Adipocyte (in vitro differentiated cells): ENCODE data around the gene ANGPTL3.

Experiments used
- DNase-seq: peaks from one replicate; pipeline ENCODE4 v3.0.0-alpha.2; 2015; ENCODE audit warnings: low read depth
- H3K27me3 ChIP-seq: replicated peaks from 2 replicates; pipeline ENCODE4 v1.7.0; 2013; ENCODE audit warnings: mild to moderate bottlenecking, low read length, moderate library complexity; ENCODE audit not compliant: control insufficient read depth, insufficient read depth
- H3K36me3 ChIP-seq: 2 replicates; pipeline ENCODE4 v1.7.0; 2013; ENCODE audit warnings: low read length, mild to moderate bottlenecking, moderate library complexity; ENCODE audit not compliant: control insufficient read depth, insufficient read depth, severe bottlenecking
- H3K4me1 ChIP-seq: 2 replicates; pipeline ENCODE4 v1.7.0; 2013; ENCODE audit warnings: mild to moderate bottlenecking, low read length, moderate library complexity; ENCODE audit not compliant: control insufficient read depth, insufficient read depth
- H3K4me3 ChIP-seq: 2 replicates; pipeline ENCODE4 v1.7.0; 2013; ENCODE audit warnings: mild to moderate bottlenecking, low read length, moderate library complexity
- H3K9ac ChIP-seq: 2 replicates; pipeline ENCODE4 v1.7.0; 2013; ENCODE audit warnings: mild to moderate bottlenecking, low read length, moderate library complexity
- H3K9me3 ChIP-seq: 2 replicates; pipeline ENCODE4 v1.7.0; 2013; ENCODE audit warnings: mild to moderate bottlenecking, low read length, moderate library complexity; ENCODE audit not compliant: control insufficient read depth

Gene ANGPTL3

DNA sequence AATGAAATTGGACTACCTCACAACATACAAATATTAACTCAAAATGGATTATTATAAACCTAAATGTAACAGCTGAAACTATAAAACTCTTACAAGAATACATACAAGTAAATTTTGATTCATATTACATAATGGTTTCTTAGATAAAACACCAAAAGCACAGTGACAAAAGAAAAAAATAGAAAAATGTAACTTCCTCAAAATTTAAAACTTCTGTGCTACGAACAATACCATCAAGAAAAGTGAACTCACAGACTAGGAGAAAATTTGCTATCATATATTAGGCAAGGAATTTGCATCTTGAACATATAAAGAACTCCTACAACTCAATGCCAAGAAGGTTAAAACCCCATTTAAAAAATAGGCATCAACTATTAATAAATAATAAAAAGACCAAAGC, 31.2 kb downstream of the ANGPTL3 start:
- no peak for DNase-seq
- Histone ChIP-seq H3K36me3 (peaks cover 52% of the 10 kb centered on the region), H3K9ac (no peak overlapping the region), H3K4me1 (peaks cover 2% of the 10 kb centered on the region), H3K27me3 (no peaks in the 10 kb centered on the region), H3K4me3 (no peak overlapping the region), H3K9me3 (peaks cover 5% of the 10 kb centered on the region)

DNA sequence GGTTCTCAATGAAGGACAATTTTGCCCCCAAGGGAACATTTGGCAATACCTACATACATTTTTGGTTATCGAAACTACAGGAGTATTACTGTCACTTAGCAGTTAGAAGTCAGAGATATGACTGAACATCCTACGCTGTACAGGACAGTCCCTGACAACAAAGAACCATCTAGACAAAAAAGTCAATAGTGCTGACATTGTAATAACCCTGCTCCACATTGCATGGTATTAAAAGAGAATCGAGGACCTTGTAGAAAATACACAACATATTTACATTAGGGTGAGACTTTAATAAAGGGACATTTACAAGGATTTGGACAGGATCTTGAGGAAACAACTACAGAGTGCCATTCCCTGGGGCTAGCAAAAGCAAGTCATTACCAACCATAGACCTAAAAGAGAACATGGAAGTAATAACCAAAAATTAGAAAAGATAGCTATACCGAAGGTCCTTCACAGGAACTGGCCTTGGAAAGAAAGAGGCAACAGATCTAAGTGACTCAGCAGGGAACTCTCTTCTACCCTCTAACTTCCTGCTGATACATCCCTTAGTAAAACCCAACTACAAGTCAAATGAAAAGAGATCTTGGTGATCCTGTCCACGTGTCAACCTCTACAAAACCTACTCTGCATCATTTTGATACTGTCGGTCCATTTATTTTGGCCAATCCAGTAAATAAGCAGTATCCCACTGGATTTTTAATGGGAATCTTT, 40.2 kb downstream of the ANGPTL3 start:
- peaks cover 9% of the 10 kb centered on the region for H3K9me3 ChIP-seq
- H3K9ac ChIP-seq, result no peak overlapping the region
- no peak overlapping the region for H3K4me3 ChIP-seq
- peaks cover 58% of the 10 kb centered on the region for H3K36me3 ChIP-seq
- no peaks in the 10 kb centered on the region for H3K4me1 ChIP-seq
- no peak for DNase-seq
- H3K27me3 ChIP-seq, result no peaks in the 10 kb centered on the region

DNA sequence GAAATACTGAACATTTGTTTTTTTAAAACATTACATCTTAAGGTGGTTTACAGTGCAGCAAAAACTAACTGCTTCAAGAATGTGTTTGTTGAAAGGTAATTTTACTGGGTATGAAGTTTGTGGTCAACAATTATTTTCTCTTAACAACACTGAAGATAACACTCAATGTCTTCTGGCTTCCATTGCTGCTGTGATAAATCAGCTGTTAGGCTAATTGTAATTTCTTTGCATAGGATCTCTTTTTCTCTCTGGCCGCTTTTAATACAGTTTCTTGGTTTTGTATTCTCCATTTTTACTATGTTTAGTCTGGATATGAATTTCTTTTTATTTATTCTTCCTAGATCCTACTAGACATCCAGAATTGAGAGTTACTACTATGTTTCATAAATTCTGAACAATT, 46.0 kb downstream of the ANGPTL3 start:
- Histone ChIP-seq H3K4me1 (no peaks in the 10 kb centered on the region), H3K36me3 (peaks cover 66% of the 10 kb centered on the region)

DNA sequence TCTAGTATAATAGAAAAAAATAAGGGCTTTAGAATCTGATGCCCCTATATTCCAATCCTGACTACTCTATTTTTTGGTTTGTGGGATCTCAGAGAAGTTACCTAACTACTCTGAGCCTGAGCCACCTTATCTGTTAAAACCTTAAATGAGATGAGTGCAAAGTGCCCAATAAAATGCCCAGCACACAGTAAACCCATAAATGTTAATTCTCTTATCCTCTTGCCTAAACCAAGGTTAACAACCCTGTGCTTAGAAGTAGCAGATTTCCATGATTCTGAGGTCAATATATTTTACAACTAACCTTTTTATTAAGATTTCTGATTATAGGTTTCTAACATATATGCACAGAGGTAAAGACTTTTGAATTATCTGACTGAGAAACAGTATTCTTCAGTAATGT, 55.1 kb downstream of the ANGPTL3 start:
- Histone ChIP-seq H3K9me3 (no peaks in the 10 kb centered on the region), H3K27me3 (no peaks in the 10 kb centered on the region), H3K4me1 (no peaks in the 10 kb centered on the region), H3K36me3 (peaks cover 25% of the 10 kb centered on the region), H3K9ac (no peak overlapping the region), H3K4me3 (no peak overlapping the region)
- DNase-seq, result no peak

More for the DNA sequence above, 46.0 kb downstream of the ANGPTL3 start:
- no peak for DNase-seq
- Histone ChIP-seq H3K9ac (no peak overlapping the region), H3K27me3 (no peaks in the 10 kb centered on the region), H3K9me3 (peaks cover 10% of the 10 kb centered on the region), H3K4me3 (no peak overlapping the region)

DNA sequence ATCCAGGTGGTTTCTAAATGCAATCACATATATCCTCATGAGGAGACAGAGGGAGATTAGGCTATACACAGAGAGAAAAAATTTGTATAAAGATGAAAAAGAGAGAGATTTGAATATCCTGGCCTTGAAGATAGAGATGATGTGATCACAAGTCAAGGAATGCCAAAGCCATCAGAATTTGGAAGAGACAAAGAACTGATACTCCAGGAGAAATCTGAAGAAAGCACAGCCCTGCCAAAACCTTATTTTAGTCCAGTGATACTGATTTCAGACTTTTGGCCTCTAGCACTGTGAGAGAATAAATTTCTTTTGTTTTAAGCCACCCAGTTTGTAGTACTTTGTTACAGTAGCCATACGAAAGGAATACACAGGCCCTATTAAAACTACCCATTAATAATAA, 57.4 kb downstream of the ANGPTL3 start:
- Histone ChIP-seq H3K9me3 (no peaks in the 10 kb centered on the region), H3K4me1 (no peaks in the 10 kb centered on the region), H3K4me3 (no peak overlapping the region), H3K27me3 (no peaks in the 10 kb centered on the region), H3K9ac (no peak overlapping the region), H3K36me3 (peaks cover 19% of the 10 kb centered on the region)
- DNase-seq, result no peak
